ENCODE measurements around the gene UCN2.
A peak's percentile ranks its signal among the peaks of the same experiment; 100 is the strongest.
"Not testable (repeated sequence)": the region's sequence is repeated elsewhere in the genome, so short reads cannot be mapped to it uniquely, and the experiment has no call there.

Gene UCN2

GRCh38 chr3:48564022-48564421, 441 bp upstream of the UCN2 start:
- no peak for DNase-seq (ENCODE audit: low read depth in 3 of 3, low spot score in 1 of 3)

- DNase-seq (ENCODE audit: low read depth in 3 of 3, low spot score in 1 of 3), result no peak
These were observed 1.1 kb downstream of the UCN2 start for GRCh38 chr3:48562367-48563095.

DNA sequence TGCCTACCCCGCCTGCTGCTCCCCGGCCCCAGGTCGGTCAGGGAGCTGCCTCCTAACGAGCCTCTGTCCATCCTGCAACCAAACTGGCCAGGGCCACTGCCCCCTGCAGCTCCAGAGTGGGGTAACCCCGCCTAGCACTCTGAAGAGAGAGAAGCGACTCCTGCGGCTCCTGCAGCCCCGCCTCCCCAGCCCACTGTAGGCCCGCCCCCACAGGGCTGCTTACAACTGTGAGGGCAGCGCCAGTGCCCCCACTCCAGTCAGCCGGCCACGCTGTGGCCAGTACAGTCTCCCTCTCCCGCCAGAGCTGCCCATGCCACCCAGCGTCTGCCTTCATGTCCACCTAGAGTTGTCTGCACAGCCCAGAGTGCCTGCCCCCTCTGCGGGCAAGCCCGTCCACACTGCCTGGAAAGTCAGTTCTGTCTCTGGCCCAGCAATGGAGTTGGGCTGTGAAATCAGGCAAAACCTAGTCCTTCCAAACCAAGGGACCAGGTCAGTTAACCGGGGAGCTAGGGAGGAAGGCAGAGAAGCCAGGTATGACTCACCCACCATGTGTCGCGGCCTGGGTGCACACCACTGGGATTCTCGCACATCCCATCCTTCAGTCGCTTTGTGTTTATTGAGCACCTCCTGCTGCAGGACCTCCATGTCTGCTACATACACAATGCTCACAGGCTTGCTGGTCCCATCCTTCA, 2.4 kb downstream of the UCN2 start:
- no peak for DNase-seq (ENCODE audit: low read depth in 3 of 3, low spot score in 1 of 3)

DNA sequence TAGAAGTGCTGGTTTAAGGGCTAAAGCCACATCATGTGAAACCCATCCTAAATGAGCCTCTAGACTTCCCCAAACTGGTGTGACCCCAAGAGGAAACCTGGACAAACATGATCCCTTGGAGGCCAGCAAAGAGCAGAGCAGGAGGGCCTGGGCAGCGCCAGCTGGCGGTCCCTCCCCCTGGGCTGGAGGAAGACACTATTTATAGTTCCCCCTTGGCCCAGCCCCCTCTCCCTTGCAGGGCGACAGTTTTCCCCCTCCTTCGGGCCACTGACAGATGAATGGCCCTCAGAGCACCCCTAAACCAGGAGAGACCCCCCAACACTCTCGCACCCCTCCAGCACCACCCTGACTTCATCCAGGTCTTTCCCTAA, 2.9 kb downstream of the UCN2 start:
- no peak for DNase-seq (ENCODE audit: low read depth in 3 of 3, low spot score in 1 of 3)

DNA sequence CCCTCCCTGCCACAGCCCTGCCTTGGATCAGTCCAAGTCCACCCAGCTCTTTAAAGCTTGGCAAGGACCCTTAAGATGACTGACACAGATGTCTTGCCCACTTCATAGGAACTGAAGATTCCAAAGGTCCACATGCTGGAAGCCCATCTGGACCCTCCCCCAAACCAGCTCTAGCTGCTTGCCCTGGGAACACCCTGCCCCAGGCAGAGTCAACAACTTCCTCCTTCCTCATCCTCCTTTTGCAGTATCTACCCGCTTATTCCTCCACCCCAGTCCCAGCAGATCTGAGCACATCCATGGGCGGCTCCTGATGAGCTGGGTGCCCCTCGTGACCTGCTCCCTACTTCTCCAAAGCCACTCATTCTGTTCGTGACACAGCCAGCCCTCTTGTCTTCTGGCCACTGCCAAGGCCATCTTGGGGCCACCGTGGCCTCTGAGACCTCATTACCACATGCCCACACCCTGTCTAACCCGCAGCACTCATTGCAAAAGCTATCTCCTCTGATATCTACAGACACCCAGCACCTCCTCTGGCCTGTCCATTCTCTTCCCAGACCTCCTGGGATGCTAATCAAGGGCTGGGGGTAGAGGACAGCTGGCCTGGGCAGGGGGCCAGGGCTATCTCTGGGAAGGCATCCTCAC, 5.0 kb downstream of the UCN2 start:
- DNase-seq (ENCODE audit: low read depth in 3 of 3, low spot score in 1 of 3), result no peak

DNA sequence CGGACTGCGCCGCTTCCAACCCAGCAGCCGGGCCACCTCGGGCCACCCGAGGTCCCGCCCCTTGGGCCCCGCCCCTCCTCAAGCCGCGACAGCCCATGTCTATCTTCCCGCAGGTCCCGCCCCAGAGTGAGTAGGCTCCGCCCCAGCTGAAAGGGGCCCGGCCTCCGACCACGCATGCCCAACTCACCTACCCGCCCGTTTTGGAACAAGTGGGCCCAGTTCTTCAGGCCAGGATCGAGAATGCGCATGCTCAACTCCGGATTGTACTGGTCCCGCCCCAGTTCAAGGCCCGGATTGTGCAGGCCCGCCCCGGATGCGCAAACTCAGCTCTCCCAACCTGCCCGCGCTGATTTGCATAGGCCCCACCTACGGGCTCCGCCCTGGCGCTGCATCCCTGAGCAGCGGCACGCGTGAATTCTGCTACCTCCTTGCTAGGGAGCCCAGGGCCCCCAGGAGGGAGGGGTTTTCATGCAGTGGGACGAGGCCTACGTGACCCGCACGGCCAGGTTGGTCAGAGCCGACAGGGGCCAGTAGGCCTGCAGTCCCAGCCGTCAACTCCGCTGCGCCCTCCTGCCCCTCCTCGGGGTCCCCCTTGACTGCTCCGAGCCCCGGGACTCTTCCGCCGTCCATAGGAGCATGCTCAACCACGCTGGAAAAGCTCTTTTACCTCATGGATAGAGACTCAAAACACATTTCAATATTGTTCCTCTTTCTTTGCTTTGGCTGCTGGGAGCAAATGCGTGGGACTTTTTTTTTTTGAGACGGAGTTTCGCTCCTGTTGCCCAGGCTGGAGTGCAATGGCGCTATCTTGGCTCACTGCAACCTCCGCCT, 6.6 kb downstream of the UCN2 start, which contains the start of gene PFKFB4:
Gene PFKFB4, minus strand, starts transcription at position 8 of the 831 bp plus-strand sequence. CDS start 26 bp downstream, outside the sequence.
- DNase-seq (ENCODE audit: low read depth in 3 of 3, low spot score in 1 of 3), result peak; percentile 98 to 99 (median 99)

DNA sequence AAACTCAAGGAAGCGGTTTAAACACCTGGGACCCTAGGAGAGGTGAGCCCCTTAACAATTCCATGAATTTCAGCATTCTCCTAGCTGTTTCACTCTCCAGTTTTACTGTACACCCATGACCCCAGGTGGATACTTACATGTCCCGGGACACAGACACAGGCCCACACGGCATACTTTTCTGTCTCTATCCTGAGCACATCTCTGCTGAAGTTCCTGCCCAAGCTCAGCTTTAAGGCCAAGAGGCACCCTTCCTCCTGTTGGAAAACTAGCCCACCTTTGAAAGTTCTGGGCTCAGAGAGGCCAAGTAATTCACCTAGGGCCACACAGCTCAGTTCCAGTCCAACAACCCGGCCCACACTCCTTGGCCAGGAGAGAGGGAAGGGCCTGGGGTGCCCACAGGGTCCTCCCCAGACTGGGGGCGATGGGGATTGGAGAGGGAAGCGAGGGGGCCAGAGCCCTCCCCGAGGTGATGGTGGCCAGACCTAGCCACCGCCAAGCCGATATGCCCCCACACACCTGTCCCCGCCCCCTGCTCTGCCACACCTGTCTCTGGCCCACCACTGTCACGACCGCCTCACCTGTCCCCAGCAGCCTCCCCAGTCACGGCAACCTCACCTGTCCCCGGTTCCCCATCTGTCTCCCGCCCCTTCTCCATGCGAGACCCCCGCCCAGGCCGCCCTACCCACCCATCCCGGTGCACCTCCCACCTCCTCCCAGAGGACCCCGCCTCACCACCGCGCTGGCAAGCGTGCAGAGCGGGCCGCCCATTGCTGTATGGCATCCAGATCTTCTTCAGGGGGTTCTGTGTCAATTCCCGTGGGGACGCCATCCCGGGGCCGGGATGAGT, 7.4 kb downstream of the UCN2 start:
- no peak for DNase-seq (ENCODE audit: low read depth in 3 of 3, low spot score in 1 of 3)

DNA sequence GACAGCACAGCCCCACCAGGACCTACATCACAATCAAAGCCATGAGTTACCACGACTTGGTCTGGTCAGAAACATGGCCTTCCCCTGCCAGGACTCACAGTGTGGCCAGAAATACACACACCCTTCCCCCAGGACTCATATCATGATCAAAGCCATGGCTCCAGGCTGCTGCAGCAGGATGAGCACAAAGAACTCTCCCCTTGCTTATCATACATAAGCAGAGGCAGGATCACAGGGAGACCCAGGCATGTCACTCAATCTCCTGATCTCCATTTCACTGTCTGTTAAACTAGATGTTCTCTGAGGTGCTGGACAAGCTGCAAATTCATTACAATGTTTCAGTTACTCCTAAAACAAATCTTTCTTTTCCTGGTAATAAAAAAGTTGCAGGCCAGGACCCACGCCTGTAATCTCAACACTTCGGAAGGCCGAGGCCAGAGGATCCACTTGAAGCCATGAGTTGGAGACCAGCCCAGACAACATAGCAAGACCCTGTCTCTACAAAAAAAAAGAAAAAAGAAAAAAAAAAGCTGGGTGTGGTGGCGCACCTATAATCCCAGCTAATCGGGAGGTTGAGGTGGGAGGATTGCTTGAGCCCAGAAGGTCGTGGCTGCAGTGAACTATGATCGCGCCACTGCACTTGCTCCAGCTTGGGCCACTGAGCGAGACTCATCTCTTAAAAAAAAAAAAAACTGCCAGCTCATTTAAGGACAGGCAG, 8.2 kb downstream of the UCN2 start:
- DNase-seq (ENCODE audit: low read depth in 3 of 3, low spot score in 1 of 3), result no peak

- DNase-seq (ENCODE audit: low read depth in 3 of 3, low spot score in 1 of 3), result no peak
These were observed 9.4 kb downstream of the UCN2 start for GRCh38 chr3:48553886-48554845.

DNA sequence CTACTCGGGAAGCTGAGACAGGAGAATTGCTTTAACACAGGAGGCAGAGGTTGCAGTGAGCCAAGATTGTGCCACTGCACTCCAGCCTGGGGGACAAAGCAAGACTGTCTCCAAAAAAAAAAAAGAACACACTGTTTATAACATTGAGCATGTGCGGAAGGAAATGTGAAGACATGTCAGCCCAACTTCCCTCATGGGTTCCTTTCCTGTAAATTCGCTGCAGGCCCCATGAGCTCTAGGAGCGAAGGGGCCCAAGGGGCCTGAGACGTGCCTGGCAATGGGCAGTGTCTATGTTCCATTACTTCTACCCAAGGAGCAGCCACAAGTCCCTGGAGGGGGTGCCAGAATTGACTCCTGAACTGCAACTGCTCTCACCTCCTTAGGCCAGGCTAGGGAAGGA, 10.2 kb downstream of the UCN2 start:
- no peak for DNase-seq (ENCODE audit: low read depth in 3 of 3, low spot score in 1 of 3)

DNA sequence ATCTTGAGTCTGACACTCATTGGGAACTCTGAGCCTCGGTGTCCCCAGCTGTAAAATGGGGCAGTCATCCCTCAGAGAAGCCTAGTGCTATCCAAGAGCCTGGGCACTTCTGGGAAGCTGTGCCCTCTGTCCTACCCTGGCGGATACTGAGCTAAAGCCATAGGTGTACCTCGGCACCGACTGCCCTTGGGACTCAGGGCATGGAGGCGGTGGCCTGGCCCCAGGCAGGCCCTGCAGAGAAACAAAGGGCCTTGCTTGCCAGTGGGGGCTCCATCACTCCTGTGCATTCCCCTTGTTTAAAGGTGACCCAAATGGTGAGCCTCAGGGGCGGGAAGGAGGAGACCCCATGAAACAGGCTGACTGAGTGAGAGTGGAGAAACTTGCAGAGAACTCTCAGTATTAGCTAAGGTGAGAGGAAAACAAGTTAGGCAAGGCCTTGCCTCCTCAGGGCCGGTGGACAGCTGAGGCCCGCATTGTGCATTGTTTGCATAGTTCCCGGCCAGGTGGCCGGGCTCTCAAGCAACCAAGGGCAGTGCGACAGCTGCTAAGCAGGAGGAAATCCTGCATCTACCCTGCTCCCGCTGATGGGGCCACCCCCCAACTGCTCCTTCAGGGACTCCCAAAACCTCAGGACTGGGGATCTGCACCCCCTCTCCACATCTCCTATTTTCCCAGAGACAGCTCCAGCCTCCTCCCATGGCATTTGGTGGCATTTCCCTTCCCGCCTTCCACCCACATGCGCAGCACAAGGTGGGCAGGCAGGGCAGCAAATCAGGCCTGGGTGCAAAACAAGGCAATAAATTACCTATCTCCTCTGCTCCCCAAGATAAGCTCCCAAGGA, 11.2 kb downstream of the UCN2 start:
- no peak for DNase-seq (ENCODE audit: low read depth in 3 of 3, low spot score in 1 of 3)

DNA sequence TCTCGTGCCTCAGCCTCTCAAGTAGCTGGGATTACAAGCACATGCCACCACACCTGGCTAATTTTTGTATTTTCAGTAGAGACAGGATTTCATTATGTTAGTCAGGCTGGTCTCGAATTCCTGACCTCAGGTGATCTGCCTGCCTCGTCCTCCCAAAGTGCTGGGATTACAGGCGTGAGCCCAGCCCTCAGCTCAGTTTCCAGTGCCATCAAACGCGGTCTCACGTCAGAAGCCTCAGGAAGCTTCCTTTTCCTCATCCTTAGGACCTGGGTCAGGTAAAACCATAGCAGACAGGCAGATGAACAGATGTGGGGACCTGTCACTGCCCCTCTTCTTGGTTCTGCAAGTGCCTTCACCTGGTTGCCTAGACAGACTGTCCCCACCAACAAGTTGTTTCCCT, 11.9 kb downstream of the UCN2 start:
- DNase-seq (ENCODE audit: low read depth in 3 of 3, low spot score in 1 of 3), result not testable (repeated sequence)

DNA sequence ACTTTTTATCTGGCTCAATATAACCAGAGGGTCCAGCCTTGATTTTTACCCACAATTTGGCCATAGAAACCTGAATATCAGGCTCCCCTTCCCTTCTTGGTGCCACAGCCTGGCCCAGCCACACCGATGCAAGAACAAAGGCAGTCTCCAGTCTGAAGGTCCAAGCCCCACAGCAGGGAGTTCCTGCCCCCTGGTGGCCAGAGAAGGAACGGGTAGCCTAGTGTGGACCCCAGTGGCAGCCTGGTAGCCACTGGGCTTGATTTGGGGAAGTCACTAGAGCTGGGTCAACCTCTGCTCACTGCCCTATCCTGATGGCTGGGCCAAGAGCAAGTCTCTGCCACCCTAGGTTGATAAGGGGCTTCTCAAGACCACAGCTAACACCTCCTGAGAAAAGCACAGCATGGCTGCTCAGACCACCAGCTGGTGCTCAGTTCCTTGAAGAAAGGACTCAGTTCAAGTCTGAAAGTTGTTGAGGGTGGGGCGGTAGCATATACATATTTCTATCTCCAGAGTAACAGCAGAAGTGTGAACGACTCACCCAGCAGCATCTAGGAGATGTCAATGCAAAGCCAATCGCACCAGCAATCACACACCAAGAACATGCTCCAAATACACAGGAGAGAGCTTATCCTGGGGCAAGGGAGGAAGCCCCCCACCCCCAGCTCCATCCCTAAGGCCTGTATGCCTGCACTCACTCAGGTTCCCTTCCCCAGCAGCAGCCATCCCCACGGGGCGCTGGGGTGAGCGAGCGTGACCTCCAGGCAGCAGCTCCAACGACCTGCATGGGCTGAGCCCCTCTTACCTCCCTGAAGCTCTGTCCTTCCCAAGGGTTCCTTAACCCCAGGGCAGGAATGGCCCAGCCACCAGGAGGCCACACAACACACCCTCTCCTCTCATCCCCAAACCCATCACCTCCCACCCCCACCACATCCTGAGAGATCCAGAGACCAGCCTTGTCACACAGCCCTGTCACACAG, 14.6 kb downstream of the UCN2 start:
- peak; percentile 63 to 79 (median 70) for DNase-seq (ENCODE audit: low read depth in 3 of 3, low spot score in 1 of 3)

DNA sequence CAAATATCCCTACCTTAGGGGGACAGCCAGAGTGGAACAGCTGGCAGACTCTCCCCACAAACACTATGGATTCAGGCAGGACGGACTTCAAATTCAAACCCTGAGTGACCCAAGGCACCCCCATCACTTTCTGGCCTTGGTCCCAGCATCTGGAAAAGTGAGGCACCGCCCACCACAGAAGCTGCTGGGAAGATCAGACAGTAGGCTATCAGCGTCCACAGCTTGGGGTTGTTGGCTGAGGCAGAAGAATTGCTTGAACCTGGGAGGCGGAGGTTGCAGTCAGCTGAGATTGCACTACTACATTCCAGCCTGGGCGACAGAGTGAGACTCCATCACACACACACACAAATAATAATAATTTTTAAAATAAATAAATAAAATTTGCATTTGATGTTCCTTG, 15.5 kb downstream of the UCN2 start:
- DNase-seq (ENCODE audit: low read depth in 3 of 3, low spot score in 1 of 3), result no peak

DNA sequence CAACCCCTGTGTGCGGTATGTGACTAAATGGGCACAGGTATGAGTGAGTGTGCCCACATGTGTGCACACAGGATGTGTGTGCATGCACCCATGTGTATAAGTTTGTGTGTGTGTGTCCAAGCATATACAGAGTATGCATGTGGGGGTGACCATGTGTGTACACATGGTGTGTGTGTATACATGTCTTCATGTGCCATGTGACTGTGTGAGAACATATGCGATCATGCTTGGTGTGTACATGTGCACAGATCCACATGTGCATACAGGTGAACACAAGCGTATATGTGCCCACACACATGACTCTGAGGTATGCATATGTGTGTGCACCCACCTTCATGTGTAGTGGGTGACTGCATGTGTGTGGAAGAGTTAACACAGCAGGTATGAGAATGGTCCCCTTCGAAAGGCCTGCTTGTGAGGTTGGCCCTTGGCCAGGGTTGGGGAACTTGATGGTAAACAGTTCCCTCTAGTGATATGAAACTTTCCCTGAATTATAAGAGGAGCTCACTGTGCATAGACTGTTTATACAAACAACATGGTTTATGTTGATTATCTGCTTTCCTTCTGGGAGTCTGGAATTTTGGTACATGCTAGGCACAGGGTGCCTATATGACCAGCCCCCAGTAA, 17.3 kb downstream of the UCN2 start:
- DNase-seq (ENCODE audit: low read depth in 3 of 3, low spot score in 1 of 3), result no peak

DNA sequence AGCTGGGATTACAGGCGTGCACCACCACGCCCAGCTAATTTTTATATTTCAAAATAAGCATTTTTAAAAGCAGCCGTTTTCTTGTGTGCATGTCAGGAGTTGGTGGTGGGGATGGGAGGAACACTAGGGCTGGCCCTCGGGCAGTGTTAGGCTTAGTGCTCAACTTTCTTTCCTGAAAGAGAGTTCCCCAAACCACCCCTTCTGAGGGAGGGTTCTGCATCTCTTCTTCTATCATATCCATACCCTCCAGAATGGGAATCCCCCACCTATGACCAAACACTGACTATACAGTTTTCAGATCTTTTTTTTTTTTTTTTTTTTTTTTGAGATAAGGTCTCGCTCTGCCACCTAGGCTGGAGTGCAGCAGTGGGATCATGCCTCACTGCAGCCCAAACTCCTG, 19.4 kb downstream of the UCN2 start:
- no peak for DNase-seq (ENCODE audit: low read depth in 3 of 3, low spot score in 1 of 3)

Data from stimulated activated CD4-positive, alpha-beta T cell treated with anti-CD3 and anti-CD28 coated beads, TNF-alpha, amount 100 ng/mL, for 1 hour (primary cell).